Left lung (tissue), 10 donors: ENCODE data around the gene ST6GALNAC3. TPM values are rescaled to one million over a fixed set of nuclear protein-coding genes. Genes with fewer than 3 reads are reported as not detected.

Experiments
- ATAC-seq: fragments of 200-7000 bp; cut with Tn5 transposase; one replicate; pipeline ENCODE4 v1.9.1; 2020; ENCODE audit warnings: moderate library complexity
- DNase-seq, 4 donors: peaks; one replicate each; pipeline ENCODE4 v3.0.0-alpha.2; 2013 to 2020
- H3K27ac ChIP-seq, 2 donors: fragments of 200-600 bp; sonication (generic) in 1 of 2; one replicate each; pipeline versions ENCODE4 v1.5.0 to v1.8.0; 2020 to 2021
- H3K27me3 ChIP-seq, 2 donors: fragments of 200-600 bp; sonication (generic) in 1 of 2; one replicate each; pipeline versions ENCODE4 v1.5.0 to v1.8.0; 2020 to 2021
- H3K36me3 ChIP-seq, 2 donors: fragments of 200-600 bp; sonication (generic) in 1 of 2; one replicate each; pipeline versions ENCODE4 v1.5.0 to v1.8.0; 2020 to 2021
- H3K4me1 ChIP-seq, 2 donors: fragments of 200-600 bp; one replicate each; pipeline ENCODE4 v1.8.0; 2021
- H3K4me3 ChIP-seq, 2 donors: fragments of 200-600 bp; sonication (generic) in 1 of 2; one replicate each; pipeline versions ENCODE4 v1.5.0 to v1.8.0; 2020 to 2021; ENCODE audit warnings: mild to moderate bottlenecking in 1 of 2
- H3K9me3 ChIP-seq, 2 donors: fragments of 200-600 bp; sonication (generic) in 1 of 2; one replicate each; pipeline versions ENCODE4 v1.5.0 to v1.8.0; 2020 to 2021
- intact Hi-C, 2 donors: fragments of 100-400 bp; cut with DNase I; formaldehyde crosslinking; loops; one replicate each; pipeline versions ENCODE4 v1.11.2 to v1.14.2; 2022
- polyA plus RNA-seq, 6 donors: library from polyadenylated mRNA; unstranded; fragments of 120-200 nt; gene quantifications; one replicate each; pipeline ENCODE4 v1.2.1, GENCODE V29; 2013; ENCODE audit not compliant: insufficient read length in 6 of 6
- total RNA-seq, 2 donors: library from RNA; stranded (reverse); fragmentation: NEBNext Ultra II Directional; extraction: Animal tissue kit (Norgen Biotek cat#: 25700); gene quantifications; one replicate each; pipeline ENCODE4 v1.2.1, GENCODE V29; 2021
- TF ChIP-seq, protein P1 (sequence below), 2 donors: fragments of 200-600 bp; sonication (generic) in 1 of 2; IDR thresholded peaks; one replicate each; pipeline versions ENCODE4 v1.5.0 to v1.8.0; 2021; ENCODE audit warnings: antibody characterized with exemption in 2 of 2
- donor health status: DM: no; HTN: yes; CAD: no.
- donor health status: DM: no; HTN: no; CAD: no.

Gene ST6GALNAC3
- total and polyA plus RNA-seq, 8 donors: 3.4 to 37.7 (median 30.1) TPM

- intact Hi-C loops: no loop called here
- ATAC-seq: no peak
Measured at GRCh38 chr1:76229279-76230005, 154.9 kb downstream of the ST6GALNAC3 start.

GRCh38 chr1:76230842-76231281 is 156.3 kb downstream of the ST6GALNAC3 start:
- no peaks in the 10 kb centered on the region for H3K9me3 ChIP-seq
- H3K4me3 ChIP-seq: no peak overlapping the region
- TF ChIP-seq, protein P1, sequence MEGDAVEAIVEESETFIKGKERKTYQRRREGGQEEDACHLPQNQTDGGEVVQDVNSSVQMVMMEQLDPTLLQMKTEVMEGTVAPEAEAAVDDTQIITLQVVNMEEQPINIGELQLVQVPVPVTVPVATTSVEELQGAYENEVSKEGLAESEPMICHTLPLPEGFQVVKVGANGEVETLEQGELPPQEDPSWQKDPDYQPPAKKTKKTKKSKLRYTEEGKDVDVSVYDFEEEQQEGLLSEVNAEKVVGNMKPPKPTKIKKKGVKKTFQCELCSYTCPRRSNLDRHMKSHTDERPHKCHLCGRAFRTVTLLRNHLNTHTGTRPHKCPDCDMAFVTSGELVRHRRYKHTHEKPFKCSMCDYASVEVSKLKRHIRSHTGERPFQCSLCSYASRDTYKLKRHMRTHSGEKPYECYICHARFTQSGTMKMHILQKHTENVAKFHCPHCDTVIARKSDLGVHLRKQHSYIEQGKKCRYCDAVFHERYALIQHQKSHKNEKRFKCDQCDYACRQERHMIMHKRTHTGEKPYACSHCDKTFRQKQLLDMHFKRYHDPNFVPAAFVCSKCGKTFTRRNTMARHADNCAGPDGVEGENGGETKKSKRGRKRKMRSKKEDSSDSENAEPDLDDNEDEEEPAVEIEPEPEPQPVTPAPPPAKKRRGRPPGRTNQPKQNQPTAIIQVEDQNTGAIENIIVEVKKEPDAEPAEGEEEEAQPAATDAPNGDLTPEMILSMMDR (IDR thresholded peaks at IDR 0.05): no peak
- DNase-seq (no peak), ATAC-seq (no peak)
- H3K27me3 ChIP-seq: no peaks in the 10 kb centered on the region
- H3K27ac ChIP-seq: no peak overlapping the region
- H3K4me1 ChIP-seq: no peaks in the 10 kb centered on the region
- no peaks in the 10 kb centered on the region for H3K36me3 ChIP-seq
- intact Hi-C loops: no loop called here

More at GRCh38 chr1:76229279-76230005, 154.9 kb downstream of the ST6GALNAC3 start:
- Histone ChIP-seq H3K27ac (peak overlapping the region in 1 of 2 donors; percentile 21), H3K4me3 (no peak overlapping the region), H3K4me1 (no peaks in the 10 kb centered on the region), H3K36me3 (no peaks in the 10 kb centered on the region), H3K9me3 (no peaks in the 10 kb centered on the region), H3K27me3 (no peaks in the 10 kb centered on the region)
- no peak for DNase-seq
- TF ChIP-seq, protein P1 (IDR thresholded peaks at IDR 0.05): no peak

DNA sequence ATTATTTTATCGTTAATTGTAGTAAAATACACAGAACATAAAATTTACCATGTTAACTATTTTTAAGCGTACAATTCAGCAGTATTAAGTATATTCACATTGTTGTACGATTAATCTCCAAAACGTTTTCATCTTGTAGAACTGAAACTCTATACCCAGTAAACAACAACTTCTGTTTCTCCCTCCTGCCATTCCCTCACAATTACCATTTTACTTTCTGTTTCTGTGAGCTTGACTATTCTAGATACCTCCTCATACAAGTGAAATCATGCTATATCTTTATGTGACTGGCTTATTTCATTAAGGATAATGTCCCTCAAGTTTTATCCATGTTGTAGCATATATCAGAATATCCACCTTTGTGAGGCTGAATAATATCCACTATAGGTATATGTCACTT is 156.8 kb downstream of the ST6GALNAC3 start:
- Histone ChIP-seq H3K4me1 (no peaks in the 10 kb centered on the region), H3K27ac (no peak overlapping the region), H3K9me3 (no peaks in the 10 kb centered on the region), H3K27me3 (no peaks in the 10 kb centered on the region), H3K4me3 (no peak overlapping the region), H3K36me3 (no peaks in the 10 kb centered on the region)
- no peak for ATAC-seq
- intact Hi-C loops: no loop called here
- TF ChIP-seq, protein P1 (IDR thresholded peaks at IDR 0.05): no peak
- DNase-seq: no peak

DNA sequence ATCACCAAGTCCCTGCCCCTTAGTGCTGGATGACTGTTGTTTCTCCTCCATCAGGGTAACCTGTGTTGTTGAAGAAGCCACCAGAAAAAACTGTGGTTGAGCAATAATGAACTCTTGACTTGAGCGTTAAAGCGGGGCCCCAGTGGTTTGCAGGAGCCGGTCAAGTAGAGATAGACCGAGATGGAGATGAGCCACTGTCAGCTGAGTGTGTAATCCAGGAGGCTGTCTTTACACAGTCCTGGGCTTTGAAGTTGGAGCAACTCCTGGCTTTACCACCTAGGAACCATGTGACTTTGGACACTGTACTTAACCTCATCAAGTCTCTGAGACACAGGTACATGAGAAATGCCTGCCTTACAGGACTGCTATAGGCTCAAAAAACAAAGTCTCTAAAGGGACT is 158.1 kb downstream of the ST6GALNAC3 start:
- ATAC-seq (no peak), DNase-seq (no peak)
- intact Hi-C loops: no loop called here
- Histone ChIP-seq H3K27ac (no peak overlapping the region), H3K27me3 (no peaks in the 10 kb centered on the region), H3K4me3 (no peak overlapping the region), H3K36me3 (no peaks in the 10 kb centered on the region), H3K4me1 (no peaks in the 10 kb centered on the region), H3K9me3 (no peaks in the 10 kb centered on the region)
- TF ChIP-seq, protein P1 (IDR thresholded peaks at IDR 0.05): no peak

DNA sequence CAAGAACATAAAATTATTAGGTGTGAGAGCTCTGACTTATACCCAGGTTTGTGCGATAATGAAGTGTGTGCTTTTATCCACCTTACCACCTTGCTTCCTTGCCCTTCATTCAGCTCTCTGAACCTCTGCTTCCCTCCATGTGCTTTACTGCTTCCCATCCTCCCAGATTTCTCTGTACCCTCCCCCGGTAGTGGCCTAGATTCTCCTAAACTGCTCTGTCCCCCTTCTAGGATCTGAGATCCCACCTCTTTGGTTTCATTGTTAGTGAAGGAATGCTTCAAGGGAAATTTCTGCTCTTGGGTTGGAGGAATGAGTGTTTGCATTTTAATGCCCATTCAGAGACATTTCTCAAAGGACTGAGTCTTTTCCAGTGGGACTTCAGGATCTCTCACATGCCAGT is 159.5 kb downstream of the ST6GALNAC3 start:
- Histone ChIP-seq H3K36me3 (no peaks in the 10 kb centered on the region), H3K27ac (no peak overlapping the region), H3K4me1 (no peaks in the 10 kb centered on the region), H3K4me3 (no peak overlapping the region), H3K27me3 (no peaks in the 10 kb centered on the region), H3K9me3 (no peaks in the 10 kb centered on the region)
- ATAC-seq (no peak), DNase-seq (no peak)
- TF ChIP-seq, protein P1 (IDR thresholded peaks at IDR 0.05): no peak
- intact Hi-C loops: no loop called here
